AG09309 (cell line): Measurements from ENCODE around the gene IL3.

Experiments
- DNase-seq: peaks from one replicate; pipeline ENCODE4 v3.0.0-alpha.2; 2010; ENCODE audit warnings: low read depth
- H3K4me3 ChIP-seq: 2 replicates; pipeline ENCODE4 v1.5.1; 2011; ENCODE audit warnings: mild to moderate bottlenecking, low read depth, low read length, moderate library complexity; ENCODE audit not compliant: control insufficient read depth
- TF ChIP-seq, protein P1 (sequence below): IDR thresholded peaks from 2 replicates; pipeline ENCODE4 v1.5.1; 2011; ENCODE audit warnings: mild to moderate bottlenecking, low read depth, low read length, inconsistent platforms; ENCODE audit not compliant: insufficient read depth, control insufficient read depth; ENCODE audit errors: missing control alignments

Gene IL3

DNA sequence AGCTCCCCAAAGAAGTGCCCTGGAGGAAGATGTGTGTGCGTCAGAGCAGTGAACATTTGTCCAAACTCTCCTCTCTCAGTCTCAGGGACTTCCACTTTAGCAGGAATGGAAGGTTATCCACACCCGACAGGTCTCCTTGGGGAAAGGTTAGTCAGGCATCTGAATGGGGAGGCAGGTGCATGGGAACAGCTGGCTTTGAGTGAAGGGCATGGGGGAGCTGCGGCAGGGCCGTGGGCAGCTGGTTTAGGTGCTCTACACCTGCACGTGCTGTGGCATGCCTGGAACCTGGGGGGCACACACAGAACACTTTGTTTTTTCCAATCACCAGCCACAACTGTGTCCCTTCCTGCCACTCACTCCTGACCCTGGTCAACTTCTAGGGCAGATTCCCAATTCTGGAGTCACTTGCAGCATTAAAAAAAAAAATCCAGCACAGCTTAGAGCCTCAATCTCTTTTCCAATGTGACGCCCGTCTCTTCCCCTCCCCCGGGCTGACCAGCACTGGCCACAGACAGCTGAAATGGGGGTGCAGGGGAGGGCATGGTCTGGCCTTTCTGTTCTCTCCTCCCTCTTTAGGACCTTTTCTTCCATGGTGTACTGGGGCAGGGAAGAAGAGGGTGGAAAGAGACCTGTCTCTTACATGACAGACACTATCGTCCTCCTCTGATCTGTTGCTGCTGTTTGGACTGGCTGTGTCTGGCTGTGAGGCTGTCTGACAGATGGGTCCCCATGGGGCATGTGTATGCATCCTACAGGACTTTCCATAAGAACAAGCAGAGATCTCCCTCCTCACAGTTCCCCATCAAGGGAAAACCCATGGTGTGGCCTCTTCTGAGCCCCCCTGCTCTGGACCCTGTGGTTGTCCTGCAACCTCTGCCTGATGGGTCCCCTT is 9.5 kb upstream of the IL3 start:
- no peak for DNase-seq
- no peak overlapping the region for H3K4me3 ChIP-seq
- TF ChIP-seq, protein P1, sequence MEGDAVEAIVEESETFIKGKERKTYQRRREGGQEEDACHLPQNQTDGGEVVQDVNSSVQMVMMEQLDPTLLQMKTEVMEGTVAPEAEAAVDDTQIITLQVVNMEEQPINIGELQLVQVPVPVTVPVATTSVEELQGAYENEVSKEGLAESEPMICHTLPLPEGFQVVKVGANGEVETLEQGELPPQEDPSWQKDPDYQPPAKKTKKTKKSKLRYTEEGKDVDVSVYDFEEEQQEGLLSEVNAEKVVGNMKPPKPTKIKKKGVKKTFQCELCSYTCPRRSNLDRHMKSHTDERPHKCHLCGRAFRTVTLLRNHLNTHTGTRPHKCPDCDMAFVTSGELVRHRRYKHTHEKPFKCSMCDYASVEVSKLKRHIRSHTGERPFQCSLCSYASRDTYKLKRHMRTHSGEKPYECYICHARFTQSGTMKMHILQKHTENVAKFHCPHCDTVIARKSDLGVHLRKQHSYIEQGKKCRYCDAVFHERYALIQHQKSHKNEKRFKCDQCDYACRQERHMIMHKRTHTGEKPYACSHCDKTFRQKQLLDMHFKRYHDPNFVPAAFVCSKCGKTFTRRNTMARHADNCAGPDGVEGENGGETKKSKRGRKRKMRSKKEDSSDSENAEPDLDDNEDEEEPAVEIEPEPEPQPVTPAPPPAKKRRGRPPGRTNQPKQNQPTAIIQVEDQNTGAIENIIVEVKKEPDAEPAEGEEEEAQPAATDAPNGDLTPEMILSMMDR, result no peak

DNA sequence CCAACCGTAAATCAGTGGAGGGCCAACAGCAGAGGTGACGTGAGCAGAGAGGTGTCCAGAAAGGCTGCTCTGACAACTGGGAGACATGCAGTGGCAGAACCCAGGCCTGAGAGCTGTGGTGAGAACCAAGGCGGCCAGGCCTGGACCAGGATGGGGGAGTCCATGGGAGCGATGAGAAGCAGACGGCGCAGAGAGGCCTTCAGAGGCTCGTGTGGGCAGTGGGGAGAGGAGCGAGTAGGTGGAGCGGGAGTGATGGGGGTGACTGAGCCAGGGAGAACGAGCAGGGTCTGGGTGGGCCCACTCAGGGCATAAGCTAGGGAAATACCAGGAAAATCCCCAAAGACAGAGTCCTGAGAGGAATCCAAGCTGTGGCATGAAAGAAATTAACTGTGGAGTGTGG is 7.9 kb upstream of the IL3 start:
- DNase-seq, result no peak
- TF ChIP-seq, protein P1, result no peak
- H3K4me3 ChIP-seq, result no peak overlapping the region

DNA sequence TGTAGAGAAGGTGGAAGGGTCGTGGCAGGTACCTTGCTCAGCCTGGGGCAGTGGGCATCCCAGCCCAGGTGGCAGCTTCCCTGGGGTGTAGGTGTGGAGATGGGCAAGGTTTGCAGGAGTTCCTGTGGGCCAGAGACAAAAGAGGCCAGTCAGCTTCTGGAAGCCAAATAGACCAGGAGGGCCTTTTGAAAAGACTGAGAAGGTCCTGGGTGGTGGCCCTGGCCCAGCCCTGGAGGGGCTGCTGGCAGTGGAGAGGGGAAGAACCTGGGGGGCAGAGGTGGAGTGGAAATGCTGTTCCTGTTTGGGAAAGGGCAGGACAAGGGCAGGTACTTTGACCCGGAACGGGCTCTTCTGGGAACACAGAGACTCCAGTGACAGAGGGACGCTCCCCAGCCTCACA is 7.0 kb upstream of the IL3 start:
- no peak overlapping the region for H3K4me3 ChIP-seq
- no peak for DNase-seq
- TF ChIP-seq, protein P1, result no peak

DNA sequence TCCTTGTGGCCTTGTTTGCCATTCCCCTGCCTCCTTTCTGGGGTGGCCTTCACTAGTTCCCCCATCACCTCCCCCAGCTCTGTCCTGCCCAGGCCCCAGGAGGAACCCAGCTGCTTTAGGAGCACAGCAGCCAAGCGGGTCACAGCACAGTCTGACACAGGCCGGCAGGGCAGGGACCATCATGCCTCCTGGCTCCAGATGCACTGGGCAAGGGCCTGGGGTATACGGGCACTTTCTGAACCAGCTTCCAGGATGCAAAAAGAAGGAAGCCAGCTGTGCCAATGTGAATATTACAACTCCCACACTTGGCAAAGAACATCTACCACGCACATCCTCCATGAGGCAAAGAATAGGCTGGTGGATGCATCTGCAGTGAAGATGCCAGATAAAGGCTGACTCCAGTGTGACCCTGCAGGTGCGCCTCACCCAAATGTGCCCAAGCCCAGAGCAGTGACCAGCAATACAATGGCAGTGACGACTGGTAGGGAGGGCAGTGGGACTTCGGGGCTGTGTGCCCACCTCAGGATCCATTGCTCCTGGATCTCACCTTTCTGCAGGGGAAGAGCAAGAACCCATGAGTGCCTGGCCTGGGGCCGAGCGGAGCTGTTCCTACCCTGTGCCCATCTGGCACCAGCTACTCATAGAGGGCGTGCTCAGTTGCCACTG is 6.3 kb upstream of the IL3 start:
- no peak overlapping the region for H3K4me3 ChIP-seq
- no peak for DNase-seq
- TF ChIP-seq, protein P1, result no peak

DNA sequence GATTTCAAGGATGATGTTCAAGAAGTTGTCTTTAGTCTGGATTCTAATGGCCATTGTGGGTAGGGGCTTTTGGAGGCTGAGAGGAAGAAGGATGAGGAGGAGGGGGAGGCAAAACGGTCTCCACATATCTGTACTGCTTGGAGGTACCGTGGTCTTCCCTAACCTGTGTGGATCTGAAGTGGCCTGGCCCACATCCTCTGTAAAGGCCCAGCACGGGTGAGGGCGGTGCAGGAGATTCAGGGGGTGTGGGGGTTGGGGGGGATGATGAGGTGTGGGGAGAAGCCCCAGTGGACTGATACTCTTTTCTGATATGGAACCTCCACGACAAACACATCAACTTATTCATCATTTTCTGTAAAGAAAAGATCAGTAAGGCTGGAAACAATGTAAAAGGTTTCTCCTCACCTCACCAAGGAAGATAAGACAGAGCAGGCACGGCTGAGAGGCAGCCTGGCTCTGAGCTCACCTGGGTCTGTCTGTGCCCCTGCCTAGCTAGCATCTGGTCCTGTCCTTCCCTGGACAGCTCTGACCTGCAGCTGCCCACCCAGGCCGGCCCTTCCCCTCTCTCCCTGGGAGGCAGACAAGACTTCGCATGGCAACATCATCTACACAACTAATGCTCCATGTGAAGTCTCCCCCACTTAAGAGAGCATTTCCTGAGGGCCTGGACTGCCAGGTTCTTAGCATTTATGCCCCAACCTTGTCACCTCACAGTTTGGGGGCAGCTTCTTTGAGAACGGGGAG is 5.6 kb upstream of the IL3 start:
- TF ChIP-seq, protein P1, result no peak
- no peak for DNase-seq
- no peak overlapping the region for H3K4me3 ChIP-seq

DNA sequence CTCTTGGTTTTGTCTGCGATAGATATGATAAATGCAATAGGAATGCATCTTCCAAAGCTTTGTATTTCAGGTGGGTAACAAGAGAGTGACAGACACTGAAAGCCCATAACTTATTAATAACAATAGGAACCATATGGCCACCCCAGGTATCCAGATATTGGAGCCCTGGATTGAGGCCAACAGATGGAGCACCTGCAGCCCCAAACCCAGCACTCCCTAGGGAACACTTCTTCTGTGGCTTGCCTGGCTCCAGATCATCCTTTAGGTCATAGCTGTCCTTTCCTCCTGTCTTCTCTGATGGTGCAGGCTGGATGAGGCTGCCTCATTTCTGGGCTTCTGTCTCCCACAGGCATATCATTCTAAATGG is 5.0 kb upstream of the IL3 start:
- H3K4me3 ChIP-seq, result no peak overlapping the region
- TF ChIP-seq, protein P1, result no peak
- DNase-seq, result no peak
